Measurements from ENCODE around the gene ZNF408.

Gene ZNF408

GRCh38 chr11:46676436-46677158 is 24.2 kb upstream of the ZNF408 start:
- TF ChIP-seq CTCF (IDR thresholded peaks at IDR 0.05; ENCODE audit: low read depth, low read length): no peak
- DNase-seq (ENCODE audit: extremely low read depth, low read depth): no peak

GRCh38 chr11:46677169-46677568 is 23.7 kb upstream of the ZNF408 start:
- DNase-seq (ENCODE audit: extremely low read depth, low read depth): no peak
- TF ChIP-seq CTCF (IDR thresholded peaks at IDR 0.05; ENCODE audit: low read depth, low read length): no peak

GRCh38 chr11:46677991-46678740 is 22.7 kb upstream of the ZNF408 start:
- no peak for TF ChIP-seq CTCF (IDR thresholded peaks at IDR 0.05; ENCODE audit: low read depth, low read length)
- no peak for DNase-seq (ENCODE audit: extremely low read depth, low read depth)

- TF ChIP-seq CTCF (IDR thresholded peaks at IDR 0.05; ENCODE audit: low read depth, low read length): no peak
- DNase-seq (ENCODE audit: extremely low read depth, low read depth): no peak
Observed at GRCh38 chr11:46678741-46679130, 22.1 kb upstream of the ZNF408 start.

- TF ChIP-seq CTCF (IDR thresholded peaks at IDR 0.05; ENCODE audit: low read depth, low read length): no peak
- DNase-seq (ENCODE audit: extremely low read depth, low read depth): no peak
Observed at GRCh38 chr11:46679241-46680163, 21.3 kb upstream of the ZNF408 start.

GRCh38 chr11:46680164-46680760 is 20.6 kb upstream of the ZNF408 start:
- DNase-seq (ENCODE audit: extremely low read depth, low read depth): no peak
- no peak for TF ChIP-seq CTCF (IDR thresholded peaks at IDR 0.05; ENCODE audit: low read depth, low read length)

Measured in AG09319 (cell line).